NT2/D1 (cell line): ENCODE measurements around the gene P2RX1.

Source experiments
- DNase-seq: peaks from one replicate; pipeline ENCODE4 v3.0.0-alpha.2; 2011; ENCODE audit warnings: low read depth, low spot score
- H3K27me3 ChIP-seq: 2 replicates; pipeline ENCODE4 v1.6.0; 2011; ENCODE audit warnings: mild to moderate bottlenecking; ENCODE audit not compliant: insufficient read length, insufficient read depth
- H3K36me3 ChIP-seq: 2 replicates; pipeline ENCODE4 v1.6.1; 2011; ENCODE audit warnings: mild to moderate bottlenecking, low read length, mixed read lengths; ENCODE audit not compliant: insufficient read depth, insufficient read length
- H3K4me1 ChIP-seq: 2 replicates; pipeline ENCODE4 v1.5.1; 2011; ENCODE audit not compliant: insufficient read depth, insufficient read length
- H3K4me3 ChIP-seq: 2 replicates; pipeline ENCODE4 v1.5.1; 2011; ENCODE audit warnings: low read depth; ENCODE audit not compliant: insufficient read length
- H3K9ac ChIP-seq: 2 replicates; pipeline ENCODE4 v1.6.0; 2011; ENCODE audit warnings: low read depth; ENCODE audit not compliant: insufficient read length
- H3K9me3 ChIP-seq: 2 replicates; pipeline ENCODE4 v1.5.1; 2011; ENCODE audit warnings: mild to moderate bottlenecking, low read length; ENCODE audit not compliant: insufficient read depth
- SUZ12 ChIP-seq: IDR thresholded peaks from 2 replicates; pipeline ENCODE4 v1.6.1; 2011; ENCODE audit not compliant: insufficient read length, insufficient read depth; ENCODE audit errors: extremely low read depth
- YY1 ChIP-seq: IDR thresholded peaks from 2 replicates; pipeline ENCODE4 v1.6.1; 2011; ENCODE audit not compliant: insufficient read length, insufficient read depth
- ZNF274 ChIP-seq: IDR thresholded peaks from 2 replicates; pipeline ENCODE4 v1.6.1; 2011; ENCODE audit warnings: mild to moderate bottlenecking, low read depth, low read length

P2RX1 gene

DNA sequence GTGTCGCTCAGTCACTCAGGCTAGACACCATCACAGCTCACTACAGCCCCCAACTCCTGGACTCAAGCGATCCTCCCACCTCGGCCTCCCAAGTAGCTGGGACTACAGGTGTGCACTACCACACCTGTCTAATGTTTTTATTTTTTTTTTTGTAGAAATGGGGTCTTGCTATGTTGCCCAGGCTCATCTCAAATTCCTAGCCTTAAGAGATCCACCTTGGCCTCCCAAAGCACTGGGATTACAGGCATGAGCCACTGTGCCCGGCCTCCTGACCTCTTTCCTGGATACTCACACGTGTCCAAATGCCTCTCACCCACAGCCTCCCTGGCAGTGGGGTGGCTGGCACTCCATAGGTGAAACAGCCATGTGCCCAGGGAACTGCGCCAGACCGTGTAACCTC is 40.9 kb downstream of the P2RX1 start:
- no peak overlapping the region for H3K9ac ChIP-seq
- H3K27me3 ChIP-seq: no peaks in the 10 kb centered on the region
- peaks cover 21% of the 10 kb centered on the region for H3K36me3 ChIP-seq
- DNase-seq: no peak
- TF ChIP-seq SUZ12 (no peak), YY1 (no peak), ZNF274 (no peak)
- peaks cover 12% of the 10 kb centered on the region for H3K4me1 ChIP-seq
- no peaks in the 10 kb centered on the region for H3K9me3 ChIP-seq
- H3K4me3 ChIP-seq: no peak overlapping the region

DNA sequence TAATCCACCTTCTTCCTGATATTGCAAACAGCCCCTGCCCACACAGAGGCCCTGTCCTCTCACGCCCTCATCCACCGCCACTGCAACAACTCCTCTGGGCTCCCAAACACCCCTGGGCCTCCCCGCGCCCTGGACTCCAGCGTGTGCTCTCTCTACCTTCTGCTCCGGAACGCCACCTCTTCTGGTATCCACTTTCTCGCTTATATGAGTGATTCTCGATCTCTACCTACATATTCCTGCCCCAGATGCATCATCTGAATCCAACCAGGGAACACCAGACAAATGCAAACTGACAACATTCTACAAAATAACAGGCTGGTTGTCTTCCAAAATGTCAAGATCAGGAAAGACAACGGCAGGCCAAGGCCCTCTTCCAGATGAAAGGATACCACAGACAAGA is 42.4 kb downstream of the P2RX1 start:
- Histone ChIP-seq H3K27me3 (no peaks in the 10 kb centered on the region), H3K4me3 (no peak overlapping the region), H3K9me3 (no peaks in the 10 kb centered on the region), H3K36me3 (peaks cover 21% of the 10 kb centered on the region), H3K4me1 (peaks cover 3% of the 10 kb centered on the region), H3K9ac (no peak overlapping the region)
- no peak for DNase-seq
- no peak for TF ChIP-seq SUZ12
- no peak for TF ChIP-seq YY1
- no peak for TF ChIP-seq ZNF274

DNA sequence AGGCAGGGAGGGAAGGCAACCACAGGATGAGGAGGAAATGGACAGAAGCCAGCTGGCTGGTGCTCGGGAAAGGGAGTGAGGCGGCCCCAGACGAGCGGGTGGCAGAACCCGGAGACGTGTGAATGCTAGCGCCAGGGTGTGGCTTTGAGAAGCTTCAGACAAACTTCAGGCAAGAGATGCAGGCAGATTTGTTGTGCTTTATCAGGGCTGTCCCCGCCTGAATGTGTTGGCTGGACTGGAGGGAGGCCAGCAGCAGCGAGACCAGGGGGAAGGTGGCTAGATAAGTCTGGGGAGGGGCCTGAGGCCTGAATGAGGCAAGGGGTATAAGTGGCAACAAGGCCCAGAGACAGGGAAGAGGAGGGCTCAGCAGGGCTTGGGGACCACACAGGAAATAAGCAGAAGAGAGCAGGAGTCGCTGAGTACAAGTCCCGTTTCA is 45.4 kb downstream of the P2RX1 start:
- Histone ChIP-seq H3K36me3 (peaks cover 16% of the 10 kb centered on the region), H3K9me3 (no peaks in the 10 kb centered on the region), H3K9ac (no peak overlapping the region), H3K4me1 (peaks cover 3% of the 10 kb centered on the region), H3K27me3 (no peaks in the 10 kb centered on the region), H3K4me3 (no peak overlapping the region)
- DNase-seq: no peak
- TF ChIP-seq ZNF274 (no peak), YY1 (no peak), SUZ12 (no peak)

DNA sequence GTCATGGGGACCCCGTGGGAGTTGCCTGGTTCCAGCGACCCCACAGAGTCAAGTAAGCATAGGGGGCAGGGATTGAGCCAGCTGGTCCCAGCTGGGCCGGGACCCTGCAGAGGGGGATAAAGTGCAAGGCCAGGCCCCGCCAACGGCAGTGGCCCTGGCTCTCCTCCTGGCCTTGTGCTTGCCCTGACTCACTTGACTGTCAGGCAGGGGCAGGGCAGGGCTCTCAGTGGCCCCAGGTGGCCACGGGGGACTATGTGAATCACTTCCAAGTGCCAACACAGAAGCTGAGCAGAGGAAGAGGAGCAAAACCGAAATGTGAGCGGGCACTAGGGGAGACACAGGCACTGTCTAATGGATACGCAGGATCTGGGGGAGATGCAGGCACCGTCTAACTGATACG is 48.7 kb downstream of the P2RX1 start:
- peaks cover 8% of the 10 kb centered on the region for H3K36me3 ChIP-seq

DNA sequence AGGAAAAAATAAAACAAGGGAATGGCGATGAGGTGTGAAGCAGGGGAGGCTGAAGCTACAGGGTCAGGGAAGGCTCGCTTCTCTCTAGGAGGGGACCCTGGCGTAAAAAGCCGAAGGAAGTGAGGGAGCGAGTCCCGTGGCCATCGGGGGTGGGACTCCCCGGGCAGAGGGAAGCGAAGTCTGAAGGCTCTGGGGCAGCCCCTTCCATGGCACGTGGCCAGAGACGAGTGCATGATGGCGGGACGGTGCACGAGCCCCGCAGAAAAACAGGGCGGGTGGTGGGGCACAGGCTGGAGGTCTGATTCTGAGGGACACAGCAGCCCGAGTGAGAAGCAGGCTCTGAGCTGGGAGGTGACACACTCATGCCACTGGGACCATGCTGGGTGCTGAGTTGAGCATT is 49.2 kb downstream of the P2RX1 start:
- TF ChIP-seq SUZ12 (no peak), ZNF274 (no peak), YY1 (no peak)
- Histone ChIP-seq H3K9ac (no peak overlapping the region), H3K27me3 (no peaks in the 10 kb centered on the region), H3K4me3 (no peak overlapping the region), H3K9me3 (no peaks in the 10 kb centered on the region), H3K36me3 (peaks cover 4% of the 10 kb centered on the region), H3K4me1 (peaks cover 3% of the 10 kb centered on the region)
- DNase-seq: no peak

More for the DNA sequence above, 48.7 kb downstream of the P2RX1 start:
- TF ChIP-seq YY1 (no peak), ZNF274 (no peak), SUZ12 (no peak)
- no peaks in the 10 kb centered on the region for H3K27me3 ChIP-seq
- no peak for DNase-seq
- H3K9ac ChIP-seq: no peak overlapping the region
- no peak overlapping the region for H3K4me3 ChIP-seq
- peaks cover 3% of the 10 kb centered on the region for H3K4me1 ChIP-seq
- no peaks in the 10 kb centered on the region for H3K9me3 ChIP-seq

DNA sequence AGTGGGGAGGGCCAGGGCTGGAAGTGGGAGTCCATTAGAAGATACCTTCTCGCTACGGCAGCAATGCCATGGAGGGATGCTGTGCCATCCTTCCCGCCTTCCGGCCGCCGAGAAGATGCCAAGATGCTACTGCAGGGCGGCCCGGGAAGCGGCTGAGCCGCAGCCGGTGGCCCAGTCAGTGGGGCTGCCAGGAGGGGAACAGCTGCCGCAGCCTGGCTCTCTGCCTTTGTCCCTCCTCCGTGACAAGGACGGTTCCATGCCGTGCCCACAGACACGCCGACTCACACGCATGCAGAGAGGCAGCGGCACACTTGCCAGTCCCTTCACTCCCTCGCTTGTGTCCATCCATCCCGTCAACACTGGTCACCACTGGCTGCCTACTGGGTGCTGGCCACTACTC is 50.0 kb downstream of the P2RX1 start:
- Histone ChIP-seq H3K27me3 (no peaks in the 10 kb centered on the region), H3K4me1 (peaks cover 3% of the 10 kb centered on the region), H3K36me3 (peaks cover 4% of the 10 kb centered on the region), H3K9me3 (no peaks in the 10 kb centered on the region), H3K4me3 (no peak overlapping the region), H3K9ac (no peak overlapping the region)
- TF ChIP-seq SUZ12 (no peak), ZNF274 (no peak), YY1 (no peak)
- no peak for DNase-seq

DNA sequence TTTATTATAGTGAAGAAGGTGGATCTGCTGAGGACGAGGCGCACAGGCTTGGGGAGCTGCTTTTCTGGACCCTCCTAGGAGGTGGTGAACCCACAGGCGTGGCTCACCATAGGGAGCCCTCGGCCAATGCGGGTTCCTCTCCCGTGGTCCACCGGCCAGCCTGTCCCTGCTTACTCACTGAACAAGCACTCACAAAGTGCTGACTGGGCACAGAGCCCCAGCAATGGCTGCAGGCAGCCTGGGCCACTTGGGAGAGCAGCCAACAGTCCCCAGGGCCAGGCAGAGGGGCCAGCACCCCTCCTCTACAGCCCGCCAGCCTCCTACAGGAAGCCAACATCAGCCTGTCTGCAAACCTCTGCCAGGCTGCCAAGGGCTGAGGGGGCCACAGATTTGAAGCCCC is 51.1 kb downstream of the P2RX1 start:
- H3K4me3 ChIP-seq: no peak overlapping the region
- TF ChIP-seq ZNF274: no peak
- TF ChIP-seq SUZ12: no peak
- no peak for TF ChIP-seq YY1
- DNase-seq: no peak
- no peak overlapping the region for H3K9ac ChIP-seq
- H3K36me3 ChIP-seq: peaks cover 12% of the 10 kb centered on the region
- H3K27me3 ChIP-seq: no peaks in the 10 kb centered on the region
- H3K9me3 ChIP-seq: no peaks in the 10 kb centered on the region
- H3K4me1 ChIP-seq: no peaks in the 10 kb centered on the region

DNA sequence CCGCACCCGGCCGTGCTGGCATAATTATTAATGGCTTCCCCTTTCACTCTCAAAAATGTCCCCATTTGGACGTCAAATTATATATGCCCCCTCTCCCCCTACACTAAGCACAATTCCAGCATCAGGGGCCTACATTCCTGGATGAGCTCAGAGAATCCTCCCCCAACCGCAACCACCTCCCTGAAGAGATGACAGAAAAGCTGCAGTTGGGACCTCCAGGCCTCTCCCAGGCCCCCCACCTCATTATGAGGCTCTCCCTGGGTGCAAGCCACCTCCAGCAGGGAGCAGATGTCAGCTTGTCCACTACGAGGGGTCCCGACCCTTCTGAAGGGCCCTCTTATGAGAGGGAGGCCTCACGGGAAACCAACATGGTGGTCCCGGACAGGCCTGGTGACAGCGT is 51.7 kb downstream of the P2RX1 start:
- no peak for DNase-seq
- Histone ChIP-seq H3K9ac (peak overlapping the region; percentile 21), H3K4me3 (no peak overlapping the region), H3K36me3 (peaks cover 12% of the 10 kb centered on the region), H3K4me1 (no peaks in the 10 kb centered on the region), H3K27me3 (no peaks in the 10 kb centered on the region), H3K9me3 (no peaks in the 10 kb centered on the region)
- TF ChIP-seq YY1 (no peak), SUZ12 (no peak), ZNF274 (no peak)
